Measurements from ENCODE around the gene ZNF770. TPM values are rescaled to one million over a fixed set of nuclear protein-coding genes. Genes with fewer than 3 reads are reported as not detected.

Gene ZNF770
- total and polyA plus RNA-seq, 9 of the 15 experiments (the other 6 are each of a cell fraction or from before 2014, with no cell fraction given): 3.4 to 50.8 (median 40.3) TPM

GRCh38 chr15:34994925-34995324 is 6.8 kb upstream of the ZNF770 start:
- in situ Hi-C loops (cut with MboI) (no loop called here), intact Hi-C loops (cut with micrococcal nuclease) (no loop called here)
- H4K20me1 ChIP-seq (replicated peaks; ENCODE audit: control insufficient read depth, insufficient read depth, low read length): no peaks in the 10 kb centered on the region
- CTCF ChIA-PET (ENCODE audit: low intra/inter-chr PET ratio): no interaction called here
- no TSS peak for BruUV-seq (replicated peaks)
- WGBS (ENCODE audit: insufficient coverage, low coverage, missing lambda C conversion rate): 78% methylated on average over 1 of the region's 1 CpG
- 0 out of 2 replicates have a peak overlapping the region, but pooled peaks have one; percentile 25 for H2AFZ ChIP-seq (ENCODE audit: low read depth, low read length)
- H3K27me3 ChIP-seq (ENCODE audit: control insufficient read depth in 2 of 2, insufficient read depth in 2 of 2, low read length in 2 of 2): no peaks in the 10 kb centered on the region
- no peak overlapping the region for H3K9ac ChIP-seq (ENCODE audit: insufficient read depth in 1 of 2, low read depth in 2 of 2, low read length in 2 of 2)
- H3K9me3 ChIP-seq (replicated peaks; ENCODE audit: control insufficient read depth, insufficient read depth, low read depth, low read length): no peaks in the 10 kb centered on the region
- H3K79me2 ChIP-seq (ENCODE audit: control insufficient read depth, insufficient read depth, low read length): no peaks in the 10 kb centered on the region
- no peaks in the 10 kb centered on the region for H3K9me1 ChIP-seq (ENCODE audit: control insufficient read depth, insufficient read depth, low read length)
- H3K4me2 ChIP-seq (ENCODE audit: insufficient read depth, low read length): no peak overlapping the region
- H3K27ac ChIP-seq (ENCODE audit: extremely low read depth, low read depth, low read length): no peak overlapping the region
- no peak overlapping the region for H3K4me3 ChIP-seq
- FAIRE-seq: no peak
- no peak for ATAC-seq
- POLR2A ChIA-PET: interaction anchor here (0.6 kb wide), 1 partner anchor 75 kb away, joined by 3 read pairs; no protein-coding TSS in a partner anchor
- TF ChIP-seq SMC3 (conservative IDR thresholded peaks at IDR 0.05; ENCODE audit: insufficient read depth, low read depth, low read length) (no peak), ZFP36 (IDR thresholded peaks at IDR 0.05; ENCODE audit: low read depth, low read length, partially characterized antibody) (no peak), ZBTB17 (CRISPR knock-in tag; IDR thresholded peaks at IDR 0.05) (no peak), ZNF644 (tag; IDR thresholded peaks at IDR 0.05; ENCODE audit: low read depth) (no peak), CSDE1 (IDR thresholded peaks at IDR 0.05) (no peak), FIP1L1 (IDR thresholded peaks at IDR 0.05; ENCODE audit: low read depth, low read length, poor library complexity, severe bottlenecking) (no peak), HNRNPK (IDR thresholded peaks at IDR 0.05; ENCODE audit: low read depth, low read length, poor library complexity, severe bottlenecking) (no peak), U2AF1 (optimal IDR thresholded peaks at IDR 0.05; ENCODE audit: low read depth, low read length) (no peak), CREB3 (tag; conservative IDR thresholded peaks at IDR 0.05; ENCODE audit: low read depth) (no peak), CREB5 (CRISPR knock-in tag; IDR thresholded peaks at IDR 0.05) (no peak), PHTF2 (CRISPR knock-in tag; IDR thresholded peaks at IDR 0.05) (no peak), PHF8 (IDR thresholded peaks at IDR 0.05; ENCODE audit: borderline replicate concordance, low read length) (no peak), THRA (IDR thresholded peaks at IDR 0.05) (no peak), PCBP2 (IDR thresholded peaks at IDR 0.05; ENCODE audit: low read depth, low read length, poor library complexity, severe bottlenecking) (no peak), ZNF384 (IDR thresholded peaks at IDR 0.05; ENCODE audit: low read depth, low read length) (no peak), ZNF184 (CRISPR knock-in tag; IDR thresholded peaks at IDR 0.05) (no peak), FUS (optimal IDR thresholded peaks at IDR 0.05; ENCODE audit: low read depth, low read length) (no peak), STAT5A (IDR thresholded peaks at IDR 0.05; ENCODE audit: borderline replicate concordance, low read length) (no peak)
- TF ChIP-seq, protein P1, sequence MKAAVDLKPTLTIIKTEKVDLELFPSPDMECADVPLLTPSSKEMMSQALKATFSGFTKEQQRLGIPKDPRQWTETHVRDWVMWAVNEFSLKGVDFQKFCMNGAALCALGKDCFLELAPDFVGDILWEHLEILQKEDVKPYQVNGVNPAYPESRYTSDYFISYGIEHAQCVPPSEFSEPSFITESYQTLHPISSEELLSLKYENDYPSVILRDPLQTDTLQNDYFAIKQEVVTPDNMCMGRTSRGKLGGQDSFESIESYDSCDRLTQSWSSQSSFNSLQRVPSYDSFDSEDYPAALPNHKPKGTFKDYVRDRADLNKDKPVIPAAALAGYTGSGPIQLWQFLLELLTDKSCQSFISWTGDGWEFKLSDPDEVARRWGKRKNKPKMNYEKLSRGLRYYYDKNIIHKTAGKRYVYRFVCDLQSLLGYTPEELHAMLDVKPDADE (conservative IDR thresholded peaks at IDR 0.05; ENCODE audit: control insufficient read depth, low read depth, low read length): no peak
- no peak for DNase-seq (ENCODE audit: extremely low read depth in 1 of 4, low spot score in 3 of 4)
- H3K4me1 ChIP-seq (replicated peaks in 1 of 2; ENCODE audit: control insufficient read depth in 2 of 2, insufficient read depth in 2 of 2, low read length in 2 of 2): peaks cover 0 to 8% of the 10 kb centered on the region in 2 experiments; a peak in 3 of 5 replicates
- H3K36me3 ChIP-seq (ENCODE audit: control insufficient read depth, insufficient read depth, low read length): no peaks in the 10 kb centered on the region

Measured in K562 (cell line).